Keratinocyte (primary cell): ENCODE results near the gene NUP85.

ENCODE experiments used
- EZH2 ChIP-seq: IDR thresholded peaks from one replicate; pipeline ENCODE4 v1.6.1; 2012; ENCODE audit warnings: inconsistent platforms, mild to moderate bottlenecking, low read length, moderate library complexity
- TF ChIP-seq, protein P1 (sequence below), 3 experiments: IDR thresholded peaks in 1 of 3; conservative IDR thresholded peaks in 1 of 3; optimal IDR thresholded peaks in 1 of 3; 2 replicates in 2 of 3; 3 replicates in 1 of 3; pipeline versions ENCODE3 to v1.5.1; 2011; ENCODE audit warnings: low read length in 3 of 3, mild to moderate bottlenecking in 3 of 3, moderate library complexity in 2 of 3, control low read depth in 1 of 3, inconsistent platforms in 1 of 3; ENCODE audit not compliant: insufficient read depth in 2 of 3; ENCODE audit errors: extremely low read depth in 1 of 3

DNA sequence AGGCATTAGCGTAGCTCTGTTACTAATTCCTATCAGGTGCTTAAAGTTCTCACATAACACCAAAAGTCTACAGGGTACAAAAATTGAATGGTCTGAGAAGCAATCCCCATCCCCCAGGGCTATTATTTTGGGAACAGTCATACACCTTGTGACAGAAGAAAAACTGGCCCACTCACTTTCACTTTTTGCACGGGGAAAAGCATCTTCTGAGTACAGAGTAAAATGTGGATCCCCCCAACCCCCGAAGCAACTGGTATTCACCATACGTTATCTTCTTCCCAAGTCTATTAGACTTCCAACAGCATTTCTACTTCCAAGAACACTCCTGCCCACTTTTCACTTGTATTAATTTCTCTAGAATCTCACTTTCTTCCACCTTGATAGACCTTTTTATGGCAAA lies 44.1 kb downstream of the NUP85 start:
- TF ChIP-seq, protein P1, sequence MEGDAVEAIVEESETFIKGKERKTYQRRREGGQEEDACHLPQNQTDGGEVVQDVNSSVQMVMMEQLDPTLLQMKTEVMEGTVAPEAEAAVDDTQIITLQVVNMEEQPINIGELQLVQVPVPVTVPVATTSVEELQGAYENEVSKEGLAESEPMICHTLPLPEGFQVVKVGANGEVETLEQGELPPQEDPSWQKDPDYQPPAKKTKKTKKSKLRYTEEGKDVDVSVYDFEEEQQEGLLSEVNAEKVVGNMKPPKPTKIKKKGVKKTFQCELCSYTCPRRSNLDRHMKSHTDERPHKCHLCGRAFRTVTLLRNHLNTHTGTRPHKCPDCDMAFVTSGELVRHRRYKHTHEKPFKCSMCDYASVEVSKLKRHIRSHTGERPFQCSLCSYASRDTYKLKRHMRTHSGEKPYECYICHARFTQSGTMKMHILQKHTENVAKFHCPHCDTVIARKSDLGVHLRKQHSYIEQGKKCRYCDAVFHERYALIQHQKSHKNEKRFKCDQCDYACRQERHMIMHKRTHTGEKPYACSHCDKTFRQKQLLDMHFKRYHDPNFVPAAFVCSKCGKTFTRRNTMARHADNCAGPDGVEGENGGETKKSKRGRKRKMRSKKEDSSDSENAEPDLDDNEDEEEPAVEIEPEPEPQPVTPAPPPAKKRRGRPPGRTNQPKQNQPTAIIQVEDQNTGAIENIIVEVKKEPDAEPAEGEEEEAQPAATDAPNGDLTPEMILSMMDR (optimal IDR thresholded peaks at IDR 0.05 in 1 of 3, IDR thresholded peaks at IDR 0.05 in 1 of 3, conservative IDR thresholded peaks at IDR 0.05 in 1 of 3; ENCODE audit: extremely low read depth in 1 of 3, insufficient read depth in 2 of 3, low read length in 3 of 3) = no peak
- TF ChIP-seq EZH2 = no peak
